Astrocyte of the cerebellum (primary cell): ENCODE measurements around the gene CPED1.

Source experiments
- DNase-seq: peaks from one replicate; pipeline ENCODE4 v3.0.0-alpha.2; 2011; ENCODE audit warnings: low read depth
- H3K4me3 ChIP-seq: 2 replicates; pipeline ENCODE4 v1.5.1; 2011; ENCODE audit warnings: mild to moderate bottlenecking, low read depth, low read length, moderate library complexity
- in situ Hi-C: cut with HindIII; loops from 2 replicates; pipeline ENCODE4 v1.10.0; 2017; ENCODE audit warnings: low sequenced_read_pairs
- TF ChIP-seq, protein P1 (sequence below): IDR thresholded peaks from 2 replicates; pipeline ENCODE4 v1.5.1; 2012; ENCODE audit warnings: low read length, low read depth, moderate library complexity, mild to moderate bottlenecking; ENCODE audit errors: missing control alignments

The CPED1 gene

DNA sequence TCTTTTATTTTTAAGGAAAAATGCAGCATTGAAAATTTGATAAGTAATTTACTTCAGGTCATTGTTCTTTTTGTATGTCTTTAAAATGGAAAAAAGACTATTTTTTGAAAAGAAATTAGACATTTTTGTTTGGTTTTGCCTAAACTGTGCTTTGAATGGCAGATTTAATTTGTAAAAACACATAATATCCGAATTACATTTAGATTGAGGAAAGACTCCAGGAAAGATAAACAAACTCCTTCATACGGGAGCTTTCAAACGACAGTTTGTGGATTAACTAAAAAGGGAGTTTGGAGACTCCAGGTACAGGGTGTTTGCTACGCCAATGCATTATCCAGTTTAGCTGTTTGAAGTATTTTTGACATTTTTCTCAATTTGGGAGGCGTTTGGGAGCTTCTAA lies 36.1 kb downstream of the CPED1 start:
- TF ChIP-seq, protein P1, sequence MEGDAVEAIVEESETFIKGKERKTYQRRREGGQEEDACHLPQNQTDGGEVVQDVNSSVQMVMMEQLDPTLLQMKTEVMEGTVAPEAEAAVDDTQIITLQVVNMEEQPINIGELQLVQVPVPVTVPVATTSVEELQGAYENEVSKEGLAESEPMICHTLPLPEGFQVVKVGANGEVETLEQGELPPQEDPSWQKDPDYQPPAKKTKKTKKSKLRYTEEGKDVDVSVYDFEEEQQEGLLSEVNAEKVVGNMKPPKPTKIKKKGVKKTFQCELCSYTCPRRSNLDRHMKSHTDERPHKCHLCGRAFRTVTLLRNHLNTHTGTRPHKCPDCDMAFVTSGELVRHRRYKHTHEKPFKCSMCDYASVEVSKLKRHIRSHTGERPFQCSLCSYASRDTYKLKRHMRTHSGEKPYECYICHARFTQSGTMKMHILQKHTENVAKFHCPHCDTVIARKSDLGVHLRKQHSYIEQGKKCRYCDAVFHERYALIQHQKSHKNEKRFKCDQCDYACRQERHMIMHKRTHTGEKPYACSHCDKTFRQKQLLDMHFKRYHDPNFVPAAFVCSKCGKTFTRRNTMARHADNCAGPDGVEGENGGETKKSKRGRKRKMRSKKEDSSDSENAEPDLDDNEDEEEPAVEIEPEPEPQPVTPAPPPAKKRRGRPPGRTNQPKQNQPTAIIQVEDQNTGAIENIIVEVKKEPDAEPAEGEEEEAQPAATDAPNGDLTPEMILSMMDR, result no peak
- DNase-seq, result no peak
- no peak overlapping the region for H3K4me3 ChIP-seq
- in situ Hi-C loops, result loop anchor here (5.0 kb wide), 1 partner anchor 32 kb away; no protein-coding TSS in a partner anchor

DNA sequence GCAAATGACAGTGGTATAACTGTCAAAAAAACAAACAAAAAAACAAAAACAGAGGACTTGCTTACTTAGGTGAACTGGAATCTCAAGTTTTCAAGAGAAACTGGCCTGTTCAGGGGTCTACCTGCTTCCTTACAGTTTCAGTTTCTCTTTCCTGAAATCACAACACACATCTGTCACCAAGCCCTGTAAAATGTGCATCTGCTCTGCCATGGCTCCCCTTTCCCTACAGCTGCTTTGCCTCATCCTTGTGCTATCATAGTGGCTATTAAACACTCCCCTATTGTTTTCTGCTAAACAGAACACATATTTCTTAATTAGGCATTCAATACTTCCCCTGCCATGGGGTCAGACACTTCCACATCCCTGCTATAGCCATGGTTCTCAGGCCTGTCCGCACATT lies 37.6 kb downstream of the CPED1 start:
- TF ChIP-seq, protein P1, result no peak
- no peak for DNase-seq
- H3K4me3 ChIP-seq, result no peak overlapping the region
- in situ Hi-C loops, result loop anchor here (5.0 kb wide), 1 partner anchor 34 kb away; no protein-coding TSS in a partner anchor

DNA sequence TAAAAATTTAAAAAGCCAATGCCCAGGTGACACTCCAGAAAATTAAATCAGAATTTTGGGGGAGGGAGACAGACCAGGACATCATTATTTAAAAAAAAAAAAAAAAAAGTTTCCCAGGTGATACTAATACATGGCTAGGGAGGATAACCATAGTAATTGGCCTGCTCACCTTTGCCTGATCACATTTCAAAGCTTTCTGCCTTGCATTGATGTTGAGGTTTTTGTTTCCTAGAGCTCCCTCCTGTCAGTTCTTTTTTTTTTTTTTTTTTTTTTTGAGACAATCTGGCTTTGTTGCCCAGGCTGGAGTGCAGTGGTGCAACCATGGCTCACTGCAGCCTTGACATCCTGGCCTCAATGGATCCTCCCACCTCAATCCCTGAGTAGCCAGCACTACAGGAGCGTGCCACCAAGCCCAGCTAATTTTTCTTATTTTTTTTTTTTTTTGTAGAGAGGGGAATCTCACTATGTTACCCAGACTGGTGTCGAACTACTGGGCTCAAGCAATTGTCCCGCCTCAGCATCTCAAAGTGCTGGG lies 38.1 kb downstream of the CPED1 start:
- DNase-seq, result no peak
- in situ Hi-C loops, result loop anchor here (5.0 kb wide), 1 partner anchor 34 kb away; no protein-coding TSS in a partner anchor
- H3K4me3 ChIP-seq, result no peak overlapping the region
- TF ChIP-seq, protein P1, result no peak

DNA sequence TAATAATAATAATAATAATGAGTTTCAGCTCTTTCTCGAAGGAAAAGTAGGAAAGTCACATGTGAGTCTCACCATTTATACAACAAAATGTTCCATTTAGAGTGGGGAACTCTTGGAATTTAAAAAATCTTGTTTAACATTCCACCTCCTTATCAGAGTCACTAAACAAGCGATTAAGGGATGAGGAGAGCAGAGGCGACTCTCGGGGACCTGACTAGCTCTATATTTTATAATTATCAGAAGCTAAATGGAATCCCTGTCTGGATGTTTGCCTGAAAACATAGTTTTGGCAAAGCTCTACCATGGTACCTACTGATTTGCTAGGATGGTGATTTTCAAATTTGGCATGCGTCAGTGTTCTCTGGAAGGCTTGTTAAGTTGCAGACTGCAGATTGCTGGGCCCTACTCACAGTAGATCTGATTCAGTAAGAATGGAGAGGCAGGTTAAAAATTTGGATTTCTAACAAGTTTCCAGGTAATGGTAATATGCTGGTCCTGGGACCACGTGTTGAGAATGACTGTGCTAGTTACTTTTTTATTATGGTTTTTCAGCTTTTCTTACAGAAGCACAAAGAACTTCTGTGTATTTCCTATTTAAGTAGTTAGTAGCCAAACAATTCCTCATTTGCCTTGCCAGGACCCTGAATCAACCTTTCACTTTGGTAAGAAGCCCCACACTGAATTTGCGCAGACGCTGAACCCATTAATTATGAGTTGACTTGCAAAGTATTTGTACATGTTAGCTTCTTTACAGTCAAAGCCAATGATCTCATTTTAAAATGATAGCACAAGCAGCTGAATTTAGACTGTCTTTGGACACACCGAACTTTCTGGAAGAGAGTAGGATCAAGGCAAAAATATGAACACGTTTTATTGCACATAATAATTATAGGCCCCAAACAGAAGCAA lies 39.5 kb downstream of the CPED1 start:
- no peak for DNase-seq
- TF ChIP-seq, protein P1, result no peak
- no peak overlapping the region for H3K4me3 ChIP-seq
- in situ Hi-C loops, result loop anchor here (5.0 kb wide), 1 partner anchor 36 kb away; no protein-coding TSS in a partner anchor

DNA sequence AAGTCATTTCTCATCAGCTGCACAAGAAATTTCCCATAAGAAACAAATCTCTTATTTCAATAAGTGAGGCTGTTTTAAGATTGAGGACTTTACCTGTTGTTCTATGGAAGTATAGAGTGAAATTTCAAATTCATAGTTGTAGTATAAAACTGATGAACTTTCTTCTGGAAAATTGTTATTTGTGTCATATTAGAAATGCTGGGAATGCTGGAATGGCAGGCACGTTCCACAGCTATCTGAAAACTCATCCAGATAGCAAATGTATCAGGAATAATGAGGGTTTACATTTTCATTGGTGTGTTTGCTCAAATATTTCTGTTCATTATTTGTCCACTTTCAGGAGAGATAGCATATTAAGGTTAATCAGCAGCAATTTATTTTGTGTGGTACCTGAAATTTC lies 40.8 kb downstream of the CPED1 start:
- in situ Hi-C loops, result loop anchor here (5.0 kb wide), 1 partner anchor 37 kb away; no protein-coding TSS in a partner anchor
- TF ChIP-seq, protein P1, result no peak
- DNase-seq, result no peak
- no peak overlapping the region for H3K4me3 ChIP-seq

DNA sequence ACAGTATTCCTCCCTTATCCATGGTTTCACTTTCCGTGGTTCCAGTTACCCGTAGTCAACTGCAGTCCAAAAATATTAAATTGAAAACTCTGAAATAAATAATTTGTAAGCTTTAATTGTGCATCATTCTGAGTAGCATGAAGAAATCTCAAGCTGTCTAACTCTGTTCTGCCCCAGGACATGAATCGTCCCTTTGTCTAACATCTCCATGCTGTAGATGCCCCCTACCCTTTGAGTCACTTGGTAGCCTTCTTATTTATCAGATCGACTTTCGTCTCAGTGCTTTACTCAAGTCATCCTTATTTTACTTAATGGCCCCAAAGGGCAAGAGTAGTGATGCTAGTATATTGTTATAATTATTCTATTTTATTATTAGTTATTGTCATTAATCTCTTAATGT lies 41.8 kb downstream of the CPED1 start:
- in situ Hi-C loops, result no loop called here
- DNase-seq, result no peak
- H3K4me3 ChIP-seq, result no peak overlapping the region
- TF ChIP-seq, protein P1, result no peak
